DMS53 treated with DMSO at 0.1 percent for 48 hours (cell line): ENCODE measurements around the gene BCL2A1.
"Not testable (repeated sequence)": the region's sequence is repeated elsewhere in the genome, so short reads cannot be mapped to it uniquely, and the experiment has no call there.

Source experiments
- DNase-seq: peaks from one replicate; lab custom pipeline; 2025; ENCODE audit not compliant: unreplicated experiment; lab: John Stamatoyannopoulos, UW

Gene BCL2A1

GRCh38 chr15:79989682-79990081 lies 18.7 kb upstream of the BCL2A1 start:
- DNase-seq = no peak

DNA sequence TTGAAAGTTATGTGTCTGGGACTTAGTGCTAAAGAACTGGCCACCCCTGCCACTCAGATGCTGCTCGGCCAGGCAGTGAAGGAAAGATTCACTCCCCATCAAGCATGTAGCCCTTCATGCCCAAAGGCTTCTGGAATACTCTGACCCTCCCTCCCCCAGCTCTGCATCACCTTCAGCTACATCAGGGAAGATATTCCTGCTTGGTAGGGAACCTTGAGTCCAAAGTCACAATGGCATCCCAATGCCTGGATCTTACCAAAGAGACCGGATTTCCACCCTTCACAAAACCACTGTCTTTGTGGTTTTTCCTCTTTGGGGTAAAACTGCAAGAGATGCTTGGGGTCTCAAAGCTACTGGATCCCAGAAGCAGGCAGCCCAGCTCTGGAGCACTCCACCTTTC lies 18.2 kb upstream of the BCL2A1 start:
- DNase-seq = no peak

DNA sequence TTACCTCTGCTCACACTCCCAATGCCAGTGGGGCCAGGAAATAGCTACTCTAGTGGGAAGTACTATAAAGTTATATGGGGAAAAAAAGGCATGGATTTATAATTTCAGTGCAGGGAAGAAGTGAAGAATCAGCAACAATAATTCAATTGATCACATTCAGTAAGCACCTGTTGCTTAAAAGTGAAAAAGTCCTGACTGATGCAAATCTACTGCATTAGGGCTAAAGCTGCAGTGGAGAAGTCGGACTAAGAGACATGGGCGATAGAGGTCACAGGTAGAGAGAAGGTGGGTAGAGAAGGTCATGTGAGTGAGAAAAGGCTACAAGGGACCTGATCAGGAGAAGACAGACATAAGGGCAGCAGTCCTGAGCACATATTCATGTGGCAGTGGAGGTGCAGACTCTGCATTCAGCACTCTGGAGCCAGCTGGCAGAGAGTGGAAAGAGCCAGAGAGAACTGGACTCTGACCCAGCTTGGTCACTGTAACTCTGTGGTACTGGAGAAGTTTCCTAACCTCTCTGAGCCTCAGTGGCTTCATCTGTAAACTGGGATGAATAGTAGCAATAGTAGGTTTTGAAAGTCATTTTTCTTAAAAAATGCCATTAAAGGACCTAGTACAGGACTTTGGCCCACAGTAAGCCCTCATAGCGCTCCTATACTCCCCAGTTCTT lies 17.6 kb upstream of the BCL2A1 start:
- DNase-seq = no peak

DNA sequence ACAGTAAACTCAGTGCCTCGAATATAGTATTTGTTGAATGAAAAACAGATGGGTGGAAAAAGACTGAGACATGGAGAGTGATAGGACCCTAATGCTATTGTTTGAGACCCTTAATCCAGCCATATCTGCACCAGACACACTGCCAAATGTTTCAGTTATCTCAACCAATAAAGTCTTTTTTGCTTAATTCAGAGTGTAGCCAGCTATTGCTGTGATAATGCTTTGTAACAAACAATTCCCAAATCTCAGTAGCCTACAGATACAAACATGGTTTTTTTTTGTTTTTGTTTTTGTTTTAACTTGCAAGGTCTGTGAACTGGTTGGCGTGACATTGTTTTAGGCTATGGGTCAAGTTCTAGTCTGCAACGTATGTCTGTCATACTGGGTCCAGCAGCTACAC lies 17.0 kb upstream of the BCL2A1 start:
- no peak for DNase-seq

GRCh38 chr15:79987569-79987955 lies 16.6 kb upstream of the BCL2A1 start:
- no peak for DNase-seq

GRCh38 chr15:79981831-79982455 lies 10.9 kb upstream of the BCL2A1 start:
- DNase-seq = no peak

DNA sequence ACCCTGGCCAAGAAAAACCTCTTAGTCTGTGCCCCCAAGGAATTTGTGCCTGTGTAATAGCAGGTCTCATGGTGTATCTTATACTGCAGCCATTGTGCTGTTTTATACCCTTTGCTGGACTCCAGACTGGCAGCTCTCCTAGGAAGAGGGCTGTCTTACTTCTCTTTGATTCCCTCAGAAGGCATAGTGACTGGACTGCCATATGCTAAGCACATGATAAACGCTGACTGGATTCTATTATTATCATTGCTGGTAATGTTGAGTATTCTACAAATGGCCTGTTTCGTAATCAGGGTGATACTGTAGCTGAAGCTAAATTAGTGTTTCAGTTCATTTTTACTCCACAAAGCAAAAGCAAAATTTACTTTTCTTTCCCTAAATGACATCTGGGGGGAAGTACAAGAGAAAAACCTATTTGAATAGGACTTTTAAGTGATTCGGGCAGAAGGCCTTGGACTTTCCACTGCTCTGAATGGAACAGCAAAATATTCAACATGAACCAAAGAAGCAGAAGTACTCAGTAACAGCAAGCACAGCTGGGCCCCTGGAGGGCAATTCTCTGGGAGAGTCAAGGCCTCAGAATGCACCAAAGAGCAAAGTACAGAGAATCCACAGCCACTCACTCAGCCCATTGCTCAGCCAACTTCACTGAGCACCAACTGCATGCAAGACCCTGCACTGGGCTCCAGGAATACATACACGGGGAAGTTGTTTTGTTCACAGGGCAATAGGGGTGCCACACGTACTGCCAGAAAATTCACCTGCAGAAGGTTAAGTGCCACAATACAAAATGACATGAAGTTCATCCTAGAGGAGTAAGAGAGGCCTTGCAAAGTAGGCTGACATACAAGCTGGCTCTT lies 7.9 kb upstream of the BCL2A1 start:
- DNase-seq = no peak

GRCh38 chr15:79978260-79978654 lies 7.3 kb upstream of the BCL2A1 start:
- no peak for DNase-seq

DNA sequence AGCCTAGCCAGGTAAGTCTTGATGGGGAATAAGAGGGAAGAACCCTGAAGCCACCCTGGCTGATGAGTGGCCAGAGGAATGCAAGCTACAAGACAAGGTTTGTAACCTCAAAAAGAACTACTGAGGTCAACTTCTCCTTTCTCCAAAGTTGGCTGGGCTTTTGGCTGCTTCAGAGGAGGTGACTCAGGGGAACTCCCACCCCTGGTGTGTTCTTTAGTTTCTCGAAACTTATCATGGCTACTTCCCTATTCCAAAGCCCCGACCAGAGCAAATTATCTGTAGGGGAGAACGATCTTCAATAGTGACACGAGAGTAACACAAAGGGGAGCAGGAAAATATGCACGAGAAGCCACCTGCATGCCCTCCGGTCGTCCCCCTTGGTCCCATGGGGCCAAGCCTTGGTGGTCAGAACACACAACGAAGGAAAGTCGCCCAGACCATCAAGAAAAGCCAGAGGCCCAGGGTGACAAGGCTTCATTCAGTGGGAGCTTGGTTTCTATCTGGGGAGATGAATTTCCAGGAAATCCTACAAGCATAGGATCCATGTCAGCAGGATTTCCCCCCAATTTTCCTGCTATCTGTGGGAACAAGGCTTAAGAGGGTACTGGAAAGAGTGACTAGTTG lies 6.5 kb upstream of the BCL2A1 start:
- no peak for DNase-seq

DNA sequence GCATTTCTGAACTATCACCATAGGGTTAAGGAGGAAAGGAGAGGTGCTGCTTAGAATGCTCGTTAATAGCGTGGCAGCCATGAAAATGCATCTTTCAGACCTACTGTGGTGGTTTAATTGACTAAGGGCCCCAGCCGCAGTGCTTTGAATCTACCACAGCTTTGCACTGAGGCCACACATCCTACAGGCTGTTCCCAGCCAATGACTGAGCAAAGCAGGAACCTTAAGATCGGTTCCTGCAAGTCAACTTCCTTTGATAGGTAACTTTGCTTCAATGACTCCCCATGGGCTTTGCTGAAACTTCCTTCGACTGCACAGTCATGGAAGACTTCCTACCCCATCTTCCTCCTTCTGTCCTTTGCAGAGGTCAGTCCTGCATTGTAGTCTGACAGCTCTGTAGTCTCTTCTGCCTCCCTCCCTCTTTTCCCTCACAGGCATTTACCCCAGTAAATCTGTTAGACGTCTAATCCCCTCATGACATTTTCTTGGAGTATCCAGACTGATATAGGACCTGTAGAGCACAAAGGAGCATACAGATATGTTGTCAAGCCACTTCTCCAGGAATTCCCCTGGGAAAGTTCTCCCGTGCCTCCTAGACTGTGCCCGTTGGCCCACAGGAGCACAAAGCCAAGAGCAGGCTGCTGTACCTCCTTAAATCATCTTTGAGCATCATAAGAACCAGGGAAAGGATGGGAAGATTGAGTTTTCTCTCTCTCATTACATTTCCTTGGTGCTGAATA lies 2.6 kb upstream of the BCL2A1 start:
- DNase-seq = no peak

DNA sequence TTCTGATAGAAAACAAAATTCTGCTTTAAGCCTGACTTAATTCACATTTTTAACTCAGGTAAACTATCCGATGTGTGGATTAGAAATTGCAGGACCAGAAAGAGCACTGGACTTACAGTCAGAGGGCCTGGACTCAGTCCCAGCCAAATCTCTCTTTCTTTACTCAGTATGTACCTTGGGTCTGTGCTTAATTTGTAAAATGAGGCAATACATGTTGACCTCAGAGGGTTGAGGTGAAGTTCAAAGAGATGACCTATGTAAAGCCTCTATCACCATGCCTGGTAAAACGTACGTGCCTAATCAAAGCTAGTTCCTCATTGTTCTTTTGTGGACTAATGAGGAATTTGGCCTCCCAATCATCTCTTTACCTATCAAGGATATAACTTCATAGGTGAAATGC lies 1.9 kb upstream of the BCL2A1 start:
- no peak for DNase-seq

GRCh38 chr15:79970181-79970580 lies 815 bp downstream of the BCL2A1 start:
- DNase-seq = no peak

GRCh38 chr15:79969146-79969545 lies 1.9 kb downstream of the BCL2A1 start:
- no peak for DNase-seq

DNA sequence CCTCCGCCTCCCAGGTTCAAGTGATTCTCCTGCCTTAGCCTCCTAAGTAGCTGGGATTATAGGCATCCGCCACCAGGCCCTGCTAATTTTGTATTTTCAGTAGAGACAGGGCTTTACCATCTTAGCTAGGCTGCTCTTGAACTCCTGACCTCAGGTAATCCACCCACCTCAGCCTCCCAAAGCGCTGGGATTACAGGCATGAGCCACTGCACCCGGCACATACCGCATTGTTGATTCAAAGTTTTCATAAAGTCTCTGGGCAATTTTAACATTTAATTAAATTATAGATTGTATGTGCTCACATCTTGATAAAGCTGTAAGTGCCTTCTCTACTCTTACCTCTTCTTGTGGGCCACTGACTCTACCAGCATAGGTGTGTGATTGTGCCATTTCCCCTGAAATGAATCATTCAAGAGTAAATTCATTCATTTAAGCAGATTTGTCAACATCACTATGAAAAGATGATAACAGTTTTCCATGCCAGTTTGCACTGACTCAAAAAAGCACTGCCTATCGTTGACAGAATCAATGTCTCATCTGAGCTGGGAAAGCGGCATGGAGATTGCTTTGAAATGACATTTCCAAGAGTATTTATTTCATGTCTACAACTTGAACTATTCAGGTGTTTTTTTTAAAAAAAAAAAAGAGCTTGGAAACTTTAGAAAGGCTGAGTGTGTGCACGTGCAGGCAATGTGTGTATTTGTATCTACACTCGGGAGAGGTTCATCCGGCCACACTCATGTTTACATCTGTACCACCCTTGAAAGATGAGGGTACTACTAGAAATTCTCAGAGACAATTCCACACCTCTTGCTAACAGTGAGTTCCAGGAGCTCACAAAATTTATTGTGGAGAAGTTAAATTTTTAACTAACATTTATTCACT lies 3.5 kb downstream of the BCL2A1 start:
- no peak for DNase-seq

GRCh38 chr15:79966634-79967297 lies 4.2 kb downstream of the BCL2A1 start:
- DNase-seq = no peak

GRCh38 chr15:79965846-79966630 lies 5.0 kb downstream of the BCL2A1 start:
- no peak for DNase-seq

- no peak for DNase-seq
Observed at GRCh38 chr15:79964232-79964805, 6.7 kb downstream of the BCL2A1 start.

DNA sequence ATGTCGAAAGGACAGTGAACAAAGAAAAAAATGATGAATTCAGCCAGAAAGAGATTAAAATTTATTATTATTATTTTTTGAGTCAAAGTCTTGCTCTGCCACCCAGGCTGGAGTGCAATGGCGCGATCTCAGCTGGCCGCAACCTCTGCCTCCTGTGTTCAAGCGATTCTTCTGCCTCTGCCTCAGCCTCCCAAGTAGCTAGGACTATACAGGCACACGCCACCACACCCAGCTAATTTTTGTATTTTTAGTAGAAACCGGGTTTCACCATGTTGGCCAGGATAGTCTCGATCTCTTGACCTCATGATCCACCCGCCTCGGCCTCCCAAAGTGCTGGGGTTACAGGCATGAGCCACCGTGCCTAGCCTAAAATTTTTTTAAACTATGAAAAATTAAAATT lies 8.1 kb downstream of the BCL2A1 start:
- DNase-seq = not testable (repeated sequence)
